DMS153 (cell line): ENCODE data around the gene MYRF.

Experiments used
- DNase-seq: peaks from one replicate; lab custom pipeline; 2025; lab: John Stamatoyannopoulos, UW

MYRF gene

DNA sequence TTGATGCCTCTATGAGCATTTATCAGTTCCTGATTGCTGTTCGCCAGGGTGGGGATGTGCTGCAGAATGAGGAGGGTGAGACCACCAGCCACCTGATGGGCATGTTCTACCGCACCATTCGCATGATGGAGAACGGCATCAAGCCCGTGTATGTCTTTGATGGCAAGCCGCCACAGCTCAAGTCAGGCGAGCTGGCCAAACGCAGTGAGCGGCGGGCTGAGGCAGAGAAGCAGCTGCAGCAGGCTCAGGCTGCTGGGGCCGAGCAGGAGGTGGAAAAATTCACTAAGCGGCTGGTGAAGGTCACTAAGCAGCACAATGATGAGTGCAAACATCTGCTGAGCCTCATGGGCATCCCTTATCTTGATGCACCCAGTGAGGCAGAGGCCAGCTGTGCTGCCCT lies 43.0 kb downstream of the MYRF start:
- no peak for DNase-seq

- no peak for DNase-seq
Measured at GRCh38 chr11:61795876-61796526, 43.6 kb downstream of the MYRF start.

DNA sequence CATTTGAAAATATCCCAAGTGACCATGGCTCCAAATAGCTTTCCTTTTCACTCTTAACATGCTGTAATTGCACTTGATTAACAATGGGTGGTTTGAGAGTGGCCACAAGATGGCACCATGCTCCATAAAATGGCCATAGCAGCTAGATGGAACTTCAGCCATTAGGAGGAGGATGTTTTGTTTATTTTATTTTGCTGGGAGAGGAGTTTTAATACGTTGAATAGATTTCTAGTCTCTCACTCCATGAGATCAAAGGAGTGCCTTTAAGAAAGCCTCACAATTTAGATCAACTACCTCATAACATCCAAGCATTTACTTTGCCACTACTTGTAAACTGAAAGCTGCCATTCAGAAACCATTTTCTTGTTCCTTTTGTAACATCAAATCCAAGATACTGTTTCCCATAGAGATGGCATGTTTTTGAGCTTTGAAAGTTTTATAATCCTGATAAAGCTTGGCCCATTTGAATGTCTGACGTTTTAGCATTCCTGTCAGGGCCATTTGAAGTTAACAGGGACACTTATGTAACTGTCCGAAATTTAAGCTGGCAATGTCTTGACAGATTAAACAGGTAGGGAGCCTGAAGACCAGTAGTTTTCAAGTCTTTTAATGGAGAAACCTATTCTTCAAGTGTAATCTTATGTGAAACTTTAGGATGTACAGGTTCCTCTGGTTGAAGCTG lies 45.0 kb downstream of the MYRF start:
- DNase-seq = peak; percentile 39

- DNase-seq = no peak
Measured at GRCh38 chr11:61799665-61800284, 47.3 kb downstream of the MYRF start.

GRCh38 chr11:61800331-61801281 lies 48.2 kb downstream of the MYRF start:
- no peak for DNase-seq

DNA sequence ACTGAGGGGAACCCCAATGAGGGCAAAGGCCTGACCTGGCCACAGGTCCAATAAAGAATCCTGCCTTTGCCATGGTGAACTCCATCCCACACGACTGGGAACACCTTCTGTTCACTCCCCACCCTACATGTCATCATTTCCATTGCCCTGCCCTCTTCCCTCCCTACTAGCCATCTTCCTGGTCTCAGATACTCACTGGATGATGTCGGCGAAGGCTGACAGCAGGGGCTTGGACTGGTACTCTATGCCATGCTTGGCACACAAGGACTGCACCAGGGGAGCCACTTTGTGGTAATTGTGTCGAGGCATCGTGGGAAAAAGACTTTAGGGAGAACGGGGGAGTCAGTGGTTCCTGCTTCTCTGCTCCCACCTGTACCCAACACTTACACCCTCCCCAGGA lies 50.2 kb downstream of the MYRF start:
- DNase-seq = no peak

- DNase-seq = no peak
Measured at GRCh38 chr11:61803889-61804647, 51.6 kb downstream of the MYRF start.

DNA sequence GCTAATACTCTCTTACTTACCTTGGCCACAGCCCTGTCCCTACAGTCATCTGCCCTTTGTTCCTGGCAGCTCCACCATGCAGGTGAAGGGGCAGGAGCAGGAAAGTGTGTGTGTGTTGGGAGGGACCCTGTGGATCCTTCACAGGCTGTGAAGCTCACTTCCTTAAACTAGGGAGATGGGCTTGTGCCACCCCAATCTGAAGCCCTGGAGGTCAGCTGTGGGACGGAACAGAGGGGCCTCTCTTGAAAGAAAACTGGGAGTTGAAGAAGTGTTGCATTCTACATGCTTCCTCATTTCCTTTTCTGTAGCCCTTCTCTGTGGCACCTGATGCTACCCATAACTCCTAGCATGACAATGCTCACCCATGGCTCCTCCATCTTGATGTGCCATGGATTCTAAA lies 52.7 kb downstream of the MYRF start:
- DNase-seq = no peak

DNA sequence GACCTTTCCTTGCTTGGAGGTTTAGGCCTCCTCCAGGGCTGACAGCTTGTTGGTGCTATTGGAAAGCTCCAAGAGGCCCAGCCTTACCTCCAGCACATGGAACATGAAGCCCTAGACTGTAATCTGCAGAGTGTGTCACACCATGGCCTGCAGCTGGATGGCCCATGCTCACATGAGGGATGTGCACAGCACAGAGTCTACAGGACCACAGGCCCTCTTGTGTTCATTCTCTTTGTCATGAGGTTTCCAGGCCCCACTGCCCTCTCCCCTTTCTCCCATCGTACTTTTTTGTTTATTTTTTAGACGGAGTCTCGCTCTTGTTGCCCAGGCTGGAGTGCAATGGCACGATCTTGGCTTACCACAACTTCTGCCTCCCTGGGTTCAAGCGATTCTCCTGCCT lies 54.3 kb downstream of the MYRF start:
- DNase-seq = no peak

GRCh38 chr11:61810671-61811175 lies 58.3 kb downstream of the MYRF start:
- DNase-seq = no peak

GRCh38 chr11:61811831-61812230 lies 59.4 kb downstream of the MYRF start:
- DNase-seq = no peak

DNA sequence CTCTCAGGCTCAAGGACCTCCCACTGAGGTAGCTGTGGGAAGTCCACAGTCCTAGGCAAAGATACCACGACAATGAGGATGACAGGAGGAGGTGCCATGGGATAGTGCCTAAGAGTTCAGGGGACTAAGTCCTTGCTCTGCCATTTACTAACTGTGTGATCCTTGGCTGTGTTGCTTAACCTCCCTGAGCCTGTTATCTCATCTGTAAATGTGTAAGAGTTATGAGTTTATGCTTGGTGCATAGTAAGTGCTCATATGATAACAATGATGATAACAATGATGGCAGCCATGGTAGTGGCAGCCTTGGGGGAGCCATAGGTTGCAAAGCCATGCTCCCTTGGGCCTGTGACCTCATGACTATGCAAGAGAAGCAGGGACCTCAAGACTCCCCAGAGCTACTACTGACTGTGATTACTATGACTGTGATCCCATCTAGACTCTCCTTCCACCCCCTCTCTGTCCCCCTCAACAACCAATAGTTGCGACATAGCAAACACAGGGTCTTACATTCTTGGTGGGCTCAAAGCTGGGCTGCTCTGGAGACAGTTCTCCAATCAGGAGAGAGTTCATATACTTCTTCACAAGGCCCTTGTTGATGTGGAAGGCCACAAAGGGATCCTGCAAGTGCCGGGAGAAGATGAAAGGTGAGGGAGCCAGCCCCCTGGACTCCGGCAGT lies 60.4 kb downstream of the MYRF start:
- no peak for DNase-seq

DNA sequence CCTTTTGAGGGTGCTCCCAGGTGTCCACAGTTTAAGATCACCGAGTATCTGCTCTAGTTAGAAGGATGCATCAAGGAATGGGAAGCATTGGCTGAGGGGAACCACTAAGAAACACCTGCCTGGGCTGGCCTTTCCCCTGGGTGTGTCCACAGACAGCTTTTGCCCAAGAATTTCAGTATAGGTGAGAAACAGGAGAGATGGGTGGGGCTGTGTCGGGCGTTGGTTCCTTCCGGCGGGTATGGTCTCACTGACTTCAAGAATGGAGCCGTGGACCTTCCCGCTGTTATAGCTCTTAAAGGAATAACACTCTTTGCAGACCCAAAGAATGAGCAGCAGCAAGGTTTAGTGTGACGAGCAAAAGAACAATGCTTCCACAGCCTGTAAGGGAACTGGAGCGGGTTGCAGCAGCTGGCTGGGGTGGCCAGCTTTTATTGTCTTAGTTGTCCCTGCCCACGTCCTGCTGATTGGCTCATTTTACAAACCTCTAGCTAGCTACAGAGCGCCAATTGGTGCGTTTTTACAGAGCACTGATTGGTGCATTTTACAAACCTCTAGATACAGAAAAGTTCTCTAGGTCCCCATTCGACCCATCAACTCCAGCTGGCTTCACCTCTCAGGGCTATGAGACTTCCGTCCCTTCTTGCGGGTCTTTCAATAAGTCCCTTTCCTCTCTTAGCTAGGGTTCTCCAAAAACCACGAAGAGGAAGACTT lies 62.0 kb downstream of the MYRF start:
- DNase-seq = no peak

GRCh38 chr11:61814958-61815789 lies 62.7 kb downstream of the MYRF start:
- DNase-seq = peak; percentile 92

GRCh38 chr11:61815790-61816735 lies 63.6 kb downstream of the MYRF start:
- DNase-seq = peak; percentile 44

DNA sequence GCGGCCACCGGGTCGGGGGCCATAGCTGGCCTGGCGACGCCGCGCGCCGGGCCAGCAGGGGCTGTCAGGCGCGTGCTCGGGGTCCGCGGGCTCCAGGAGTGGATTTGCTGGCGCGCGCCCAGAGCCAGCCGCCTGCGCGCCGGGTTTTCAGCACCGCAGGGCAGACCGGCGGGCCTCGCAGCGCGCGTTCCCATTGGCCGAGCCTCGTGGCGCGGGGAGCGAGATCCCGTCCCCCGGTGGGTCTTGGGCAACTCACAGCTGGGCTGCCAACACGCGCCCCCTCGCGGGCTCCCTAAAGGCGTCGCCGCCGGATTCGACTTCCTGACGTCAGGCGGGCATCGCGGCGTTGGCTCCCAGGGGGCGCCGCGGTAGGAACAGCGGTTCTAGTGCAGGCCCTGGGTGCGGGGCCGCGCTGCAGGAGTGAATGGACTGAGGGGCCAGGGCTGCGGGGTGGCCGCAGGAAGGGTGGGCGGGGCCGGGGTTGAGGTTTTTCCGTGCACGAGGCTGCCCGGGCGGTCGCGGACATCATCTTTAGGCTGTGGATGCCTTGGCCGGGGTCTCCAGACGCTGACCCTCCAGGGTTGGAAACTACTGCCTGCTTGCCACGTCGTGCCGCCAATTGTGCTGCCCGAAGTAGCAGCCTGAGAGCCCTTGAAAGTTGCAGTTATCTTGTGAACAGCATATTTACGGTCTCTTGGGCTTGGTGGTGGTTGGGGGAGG lies 64.5 kb downstream of the MYRF start, which contains the start of gene FADS1:
Gene FADS1 (minus strand): TSS at position 268 of the 720 bp plus-strand sequence. CDS start 74 bp downstream, at position 194.
- peak; percentile 96 for DNase-seq
